Mammary epithelial cell (primary cell): Measurements from ENCODE around the gene PRSS27.

ENCODE experiments used
- EZH2 ChIP-seq: IDR thresholded peaks from 2 replicates; pipeline ENCODE4 v1.6.1; 2012; ENCODE audit warnings: low read length, inconsistent platforms, borderline replicate concordance
- TF ChIP-seq, protein P1 (sequence below), 2 donors: IDR thresholded peaks in 1 of 2; conservative IDR thresholded peaks in 1 of 2; 2 replicates each; pipeline ENCODE4 v1.5.1; 2011 to 2012; ENCODE audit warnings: inconsistent platforms in 2 of 2, low read length in 2 of 2, mild to moderate bottlenecking in 2 of 2, control low read depth in 1 of 2, low read depth in 1 of 2; ENCODE audit not compliant: insufficient read depth in 1 of 2; ENCODE audit errors: extremely low read depth in 1 of 2

DNA sequence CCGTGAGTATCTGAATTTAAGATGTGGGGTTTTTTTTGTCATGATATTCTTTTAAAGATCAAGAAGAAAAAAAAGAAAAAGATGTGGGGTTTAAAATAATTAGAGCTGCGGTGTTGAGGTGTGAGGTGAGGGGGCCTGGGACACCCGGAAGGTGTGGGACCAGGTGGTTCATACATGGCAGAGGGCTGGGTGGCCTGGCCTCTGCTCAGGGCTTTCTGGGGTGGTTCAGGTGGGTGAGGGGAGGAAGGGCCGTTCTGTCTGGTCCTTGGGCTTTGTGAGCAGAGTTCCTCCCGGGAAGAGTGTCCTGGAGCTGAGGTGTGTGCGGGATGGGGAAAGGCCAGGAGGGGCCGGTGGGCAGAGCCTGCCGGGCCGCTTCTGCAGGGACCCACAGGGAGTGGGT lies 5.0 kb downstream of the PRSS27 start:
- TF ChIP-seq, protein P1, sequence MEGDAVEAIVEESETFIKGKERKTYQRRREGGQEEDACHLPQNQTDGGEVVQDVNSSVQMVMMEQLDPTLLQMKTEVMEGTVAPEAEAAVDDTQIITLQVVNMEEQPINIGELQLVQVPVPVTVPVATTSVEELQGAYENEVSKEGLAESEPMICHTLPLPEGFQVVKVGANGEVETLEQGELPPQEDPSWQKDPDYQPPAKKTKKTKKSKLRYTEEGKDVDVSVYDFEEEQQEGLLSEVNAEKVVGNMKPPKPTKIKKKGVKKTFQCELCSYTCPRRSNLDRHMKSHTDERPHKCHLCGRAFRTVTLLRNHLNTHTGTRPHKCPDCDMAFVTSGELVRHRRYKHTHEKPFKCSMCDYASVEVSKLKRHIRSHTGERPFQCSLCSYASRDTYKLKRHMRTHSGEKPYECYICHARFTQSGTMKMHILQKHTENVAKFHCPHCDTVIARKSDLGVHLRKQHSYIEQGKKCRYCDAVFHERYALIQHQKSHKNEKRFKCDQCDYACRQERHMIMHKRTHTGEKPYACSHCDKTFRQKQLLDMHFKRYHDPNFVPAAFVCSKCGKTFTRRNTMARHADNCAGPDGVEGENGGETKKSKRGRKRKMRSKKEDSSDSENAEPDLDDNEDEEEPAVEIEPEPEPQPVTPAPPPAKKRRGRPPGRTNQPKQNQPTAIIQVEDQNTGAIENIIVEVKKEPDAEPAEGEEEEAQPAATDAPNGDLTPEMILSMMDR (conservative IDR thresholded peaks at IDR 0.05 in 1 of 2, IDR thresholded peaks at IDR 0.05 in 1 of 2; ENCODE audit: extremely low read depth in 1 of 2, insufficient read depth in 1 of 2, low read depth in 1 of 2, low read length in 2 of 2) = no peak
- no peak for TF ChIP-seq EZH2
